GM12878 (cell line): ENCODE results near the gene DLX5. TPM values are rescaled to one million over a fixed set of nuclear protein-coding genes. Genes with fewer than 3 reads are reported as not detected.

ENCODE experiments used
- ATAC-seq: fragments of 200-7000 bp; cut with Tn5 transposase; 3 replicates; pipeline ENCODE4 v1.9.1; 2020; ENCODE audit warnings: mild to moderate bottlenecking, moderate library complexity
- BruUV-seq: library from RNA; stranded (reverse); fragments of 400-500 nt; replicated peaks from 2 replicates; lab custom pipeline; 2021; lab: Mats Ljungman, UMichigan
- CTCF ChIA-PET: fragments of 300-600 bp; sonication (Branson Sonifier 250); formaldehyde crosslinking; extraction: SDS; loops from one replicate; lab custom pipeline; 2021; ENCODE audit warnings: inconsistent platforms; lab: Yijun Ruan, JAX
- POLR2A ChIA-PET: fragments of 350-600 bp; formaldehyde crosslinking; extraction: SDS; loops from one replicate; lab custom pipeline; 2021; ENCODE audit warnings: inconsistent platforms; lab: Charles Lee
- RAD21 ChIA-PET: fragments of 300-600 bp; sonication (Branson Sonifier 250); formaldehyde crosslinking; loops from one replicate; lab custom pipeline; 2023; ENCODE audit warnings: antibody characterized with exemption; ENCODE audit not compliant: unreplicated experiment; lab: Charles Lee
- SMC1A ChIA-PET: fragments of 300-600 bp; sonication (Branson Sonifier 250); formaldehyde crosslinking; loops from one replicate; lab custom pipeline; 2023; ENCODE audit not compliant: unreplicated experiment, uncharacterized antibody; lab: Charles Lee
- DNase-seq: peaks from one replicate; pipeline ENCODE4 v3.0.0-alpha.2; 2011; ENCODE audit warnings: low read depth, low spot score
- FAIRE-seq: peaks from 3 replicates; lab custom pipeline; 2011; peaks lifted over from hg19 to GRCh38; lab: Jason Lieb, UNC
- H2AFZ ChIP-seq: 2 replicates; pipeline ENCODE4 v1.6.0; 2011; ENCODE audit warnings: low read depth, low read length, control low read depth; ENCODE audit not compliant: control insufficient read depth
- H3K27ac ChIP-seq: 2 replicates; pipeline ENCODE4 v1.5.1; 2011; ENCODE audit warnings: control low read depth; ENCODE audit not compliant: control insufficient read depth, insufficient read depth
- H3K27me3 ChIP-seq, 2 experiments: replicated peaks in 1 of 2; 2 replicates each; pipeline versions ENCODE4 v1.6.0 to v1.6.1; 2011; ENCODE audit warnings: low read length in 1 of 2; ENCODE audit not compliant: control insufficient read depth in 2 of 2, insufficient read depth in 2 of 2
- H3K36me3 ChIP-seq, 2 experiments: 2 replicates each; pipeline ENCODE4 v1.5.1; 2011; ENCODE audit warnings: low read length in 1 of 2; ENCODE audit not compliant: control insufficient read depth in 2 of 2, insufficient read depth in 2 of 2
- H3K4me1 ChIP-seq: 2 replicates; pipeline ENCODE4 v1.6.1; 2011; ENCODE audit warnings: mild to moderate bottlenecking, low read length, moderate library complexity, mixed read lengths; ENCODE audit not compliant: control insufficient read depth, insufficient read depth
- H3K4me2 ChIP-seq: 2 replicates; pipeline ENCODE4 v1.6.0; 2011; ENCODE audit warnings: control low read depth; ENCODE audit not compliant: control insufficient read depth, insufficient read depth
- H3K4me3 ChIP-seq: fragments of 200-600 bp; sonication (generic); 2 replicates; pipeline ENCODE4 v1.5.1; 2016
- H3K79me2 ChIP-seq: 2 replicates; pipeline ENCODE4 v1.6.0; 2011; ENCODE audit warnings: low read length; ENCODE audit not compliant: control insufficient read depth, insufficient read depth
- H3K9ac ChIP-seq: 2 replicates; pipeline ENCODE4 v1.8.0; 2011; ENCODE audit warnings: low read length, control low read depth, mixed read lengths; ENCODE audit not compliant: control insufficient read depth, insufficient read depth
- H3K9me3 ChIP-seq: replicated peaks from 3 replicates; pipeline ENCODE4 v1.5.1; 2011; ENCODE audit warnings: mild to moderate bottlenecking, low read length; ENCODE audit not compliant: control insufficient read depth, insufficient read depth
- H4K20me1 ChIP-seq: 2 replicates; pipeline ENCODE4 v1.6.0; 2011; ENCODE audit not compliant: control insufficient read depth, insufficient read depth
- ATF7 ChIP-seq: fragments of 450-650 bp; IDR thresholded peaks from 2 replicates; pipeline ENCODE4 v1.6.1; 2016; ENCODE audit warnings: low read depth, mild to moderate bottlenecking
- CBX5 ChIP-seq: sonication (generic); IDR thresholded peaks from 2 replicates; pipeline ENCODE4 v1.6.1; 2016; ENCODE audit warnings: low read depth, moderate library complexity, mild to moderate bottlenecking, inconsistent platforms
- HDGF ChIP-seq: fragments of 450-650 bp; IDR thresholded peaks from 2 replicates; pipeline ENCODE4 v1.6.1; 2016; ENCODE audit warnings: antibody characterized with exemption
- MYB ChIP-seq: fragments of 150-350 bp; IDR thresholded peaks from 2 replicates; pipeline ENCODE4 v1.6.1; 2014; ENCODE audit warnings: mild to moderate bottlenecking, low read depth, low read length, borderline replicate concordance
- PAX5 ChIP-seq: IDR thresholded peaks from 2 replicates; pipeline ENCODE4 v1.6.1; 2011; ENCODE audit warnings: low read depth, low read length, borderline replicate concordance
- RB1 ChIP-seq: fragments of 450-650 bp; formaldehyde crosslinking; IDR thresholded peaks from 2 replicates; pipeline ENCODE4 v1.6.1; 2017; ENCODE audit warnings: mild to moderate bottlenecking, borderline replicate concordance
- RBBP5 ChIP-seq: fragments of 200-600 bp; sonication (generic); conservative IDR thresholded peaks from 2 replicates; pipeline ENCODE4 v1.6.1; 2016
- YBX1 ChIP-seq: fragments of 450-650 bp; IDR thresholded peaks from 2 replicates; pipeline ENCODE4 v1.6.1; 2016; ENCODE audit warnings: antibody characterized with exemption
- WGBS: methylation state at CpG from one replicate; pipeline ENCODE4 v1.1.6; 2016; ENCODE audit warnings: low lambda C conversion rate; ENCODE audit not compliant: insufficient replicate concordance, insufficient coverage; ENCODE audit errors: missing lambda C conversion rate; 5-methylcytosine and 5-hydroxymethylcytosine counted together
- in situ Hi-C: fragments of 300-500 bp; cut with MboI; formaldehyde crosslinking; loops from 9 replicates; pipeline ENCODE4 v1.14.3; 2018; ENCODE audit warnings: mixed read lengths
- intact Hi-C: fragments of 100-400 bp; cut with micrococcal nuclease; formaldehyde crosslinking; loops from one replicate; pipeline ENCODE4 v1.14.2; 2022; ENCODE audit not compliant: unreplicated experiment
- polyA plus RNA-seq, 11 experiments: library from polyadenylated mRNA; depleted of rRNA in 4 of 11; unstranded in 6 of 11; stranded (reverse) in 5 of 11; fragments of >200 nt; fragmentation: Nextera tagmentation in 4 of 11; fragmentation: Illumina TruSeq in 1 of 11; extraction: Ambion mirVana in 4 of 11; extraction: Trizol in 1 of 11; gene quantifications; 1 replicate in 1 of 11; 2 replicates in 10 of 11; pipeline versions ENCODE4 v1.2.1 to v1.2.3, GENCODE V29; 2011 to 2016; ENCODE audit warnings: inconsistent platforms in 2 of 11, missing spikeins in 2 of 11, low read depth in 1 of 11
- total RNA-seq, 4 experiments: library from RNA; depleted of rRNA in 3 of 4; stranded (reverse); fragments of >200 nt in 3 of 4; fragmentation: Illumina TruSeq in 1 of 4; extraction: Trizol in 1 of 4; gene quantifications; 2 replicates each; pipeline versions ENCODE4 v1.2.1 to v1.2.3, GENCODE V29; 2013 to 2021
- TF ChIP-seq, protein P1 (sequence below): fragments of 450-650 bp; IDR thresholded peaks from 2 replicates; pipeline ENCODE4 v1.6.1; 2017; ENCODE audit warnings: mild to moderate bottlenecking, low read depth, inconsistent platforms; ENCODE audit not compliant: poor library complexity, severe bottlenecking
- TF ChIP-seq, protein P2 (sequence below), 3 experiments: IDR thresholded peaks in 2 of 3; conservative IDR thresholded peaks in 1 of 3; 2 replicates each; pipeline ENCODE4 v1.5.1; 2011; ENCODE audit warnings: low read depth in 3 of 3, low read length in 3 of 3, mild to moderate bottlenecking in 3 of 3, control low read depth in 2 of 3, moderate library complexity in 2 of 3, inconsistent platforms in 1 of 3, mixed read lengths in 1 of 3; ENCODE audit not compliant: control insufficient read depth in 2 of 3, insufficient read depth in 1 of 3; ENCODE audit errors: extremely low read depth in 1 of 3

Gene DLX5
- total and polyA plus RNA-seq, 10 of the 15 experiments (the other 5 are each of a cell fraction or from before 2014, with no cell fraction given): not detected

DNA sequence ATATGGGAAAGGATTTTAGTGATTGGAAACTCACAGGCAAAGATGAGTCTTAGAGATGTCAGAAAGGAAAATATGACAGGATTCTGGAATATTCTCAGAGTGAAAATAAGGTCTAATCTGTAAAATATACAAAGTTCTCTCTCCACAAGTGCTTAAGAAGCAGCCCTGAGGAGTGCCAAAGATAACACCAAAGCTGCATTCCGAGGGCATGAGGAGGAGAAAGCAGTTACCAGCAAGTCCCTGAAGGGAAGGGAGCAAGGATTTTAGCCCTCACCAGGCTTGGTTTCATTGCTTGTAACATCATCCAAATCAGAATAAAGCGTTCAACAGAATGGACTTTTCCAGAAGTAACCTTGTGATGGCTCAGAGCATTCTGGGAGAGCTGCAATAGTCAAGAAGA lies 50.6 kb downstream of the DLX5 start:
- ATAC-seq (no peak), DNase-seq (no peak), FAIRE-seq (no peak)
- Histone ChIP-seq H3K9ac (no peak overlapping the region), H4K20me1 (no peaks in the 10 kb centered on the region), H3K4me1 (no peaks in the 10 kb centered on the region), H3K36me3 (no peaks in the 10 kb centered on the region), H3K27ac (no peak overlapping the region), H3K79me2 (no peaks in the 10 kb centered on the region), H3K4me3 (no peak overlapping the region), H3K4me2 (no peak overlapping the region), H2AFZ (no peak overlapping the region), H3K9me3 (no peaks in the 10 kb centered on the region), H3K27me3 (no peaks in the 10 kb centered on the region)
- SMC1A ChIA-PET: no interaction called here
- intact Hi-C loops (no loop called here), in situ Hi-C loops (no loop called here)
- POLR2A ChIA-PET: no interaction called here
- no TSS peak for BruUV-seq
- 0% methylated on average over 2 of the region's 2 CpGs for WGBS
- RAD21 ChIA-PET: no interaction called here
- TF ChIP-seq MYB (no peak), RBBP5 (no peak), CBX5 (no peak), HDGF (no peak), PAX5 (no peak), ATF7 (no peak), RB1 (no peak)
- TF ChIP-seq, protein P1, sequence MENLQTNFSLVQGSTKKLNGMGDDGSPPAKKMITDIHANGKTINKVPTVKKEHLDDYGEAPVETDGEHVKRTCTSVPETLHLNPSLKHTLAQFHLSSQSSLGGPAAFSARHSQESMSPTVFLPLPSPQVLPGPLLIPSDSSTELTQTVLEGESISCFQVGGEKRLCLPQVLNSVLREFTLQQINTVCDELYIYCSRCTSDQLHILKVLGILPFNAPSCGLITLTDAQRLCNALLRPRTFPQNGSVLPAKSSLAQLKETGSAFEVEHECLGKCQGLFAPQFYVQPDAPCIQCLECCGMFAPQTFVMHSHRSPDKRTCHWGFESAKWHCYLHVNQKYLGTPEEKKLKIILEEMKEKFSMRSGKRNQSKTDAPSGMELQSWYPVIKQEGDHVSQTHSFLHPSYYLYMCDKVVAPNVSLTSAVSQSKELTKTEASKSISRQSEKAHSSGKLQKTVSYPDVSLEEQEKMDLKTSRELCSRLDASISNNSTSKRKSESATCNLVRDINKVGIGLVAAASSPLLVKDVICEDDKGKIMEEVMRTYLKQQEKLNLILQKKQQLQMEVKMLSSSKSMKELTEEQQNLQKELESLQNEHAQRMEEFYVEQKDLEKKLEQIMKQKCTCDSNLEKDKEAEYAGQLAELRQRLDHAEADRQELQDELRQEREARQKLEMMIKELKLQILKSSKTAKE: no peak
- CTCF ChIA-PET: no interaction called here

- CTCF ChIA-PET: no interaction called here
- intact Hi-C loops: no loop called here
- ATAC-seq: no peak
Observed at GRCh38 chr7:96970739-96971138, 53.9 kb downstream of the DLX5 start.

More at GRCh38 chr7:96970739-96971138, 53.9 kb downstream of the DLX5 start:
- SMC1A ChIA-PET: no interaction called here
- no peaks in the 10 kb centered on the region for H3K9me3 ChIP-seq
- H3K36me3 ChIP-seq: no peaks in the 10 kb centered on the region
- POLR2A ChIA-PET: no interaction called here
- no peaks in the 10 kb centered on the region for H3K27me3 ChIP-seq
- FAIRE-seq: no peak
- H4K20me1 ChIP-seq: no peaks in the 10 kb centered on the region
- DNase-seq: no peak
- in situ Hi-C loops: no loop called here
- H3K27ac ChIP-seq: no peak overlapping the region
- RAD21 ChIA-PET: no interaction called here
- no peaks in the 10 kb centered on the region for H3K79me2 ChIP-seq
- H3K9ac ChIP-seq: no peak overlapping the region
- H3K4me1 ChIP-seq: no peaks in the 10 kb centered on the region
- no peak overlapping the region for H3K4me2 ChIP-seq
- H3K4me3 ChIP-seq: no peak overlapping the region
- TF ChIP-seq YBX1 (no peak), RBBP5 (no peak)
- TF ChIP-seq, protein P2, sequence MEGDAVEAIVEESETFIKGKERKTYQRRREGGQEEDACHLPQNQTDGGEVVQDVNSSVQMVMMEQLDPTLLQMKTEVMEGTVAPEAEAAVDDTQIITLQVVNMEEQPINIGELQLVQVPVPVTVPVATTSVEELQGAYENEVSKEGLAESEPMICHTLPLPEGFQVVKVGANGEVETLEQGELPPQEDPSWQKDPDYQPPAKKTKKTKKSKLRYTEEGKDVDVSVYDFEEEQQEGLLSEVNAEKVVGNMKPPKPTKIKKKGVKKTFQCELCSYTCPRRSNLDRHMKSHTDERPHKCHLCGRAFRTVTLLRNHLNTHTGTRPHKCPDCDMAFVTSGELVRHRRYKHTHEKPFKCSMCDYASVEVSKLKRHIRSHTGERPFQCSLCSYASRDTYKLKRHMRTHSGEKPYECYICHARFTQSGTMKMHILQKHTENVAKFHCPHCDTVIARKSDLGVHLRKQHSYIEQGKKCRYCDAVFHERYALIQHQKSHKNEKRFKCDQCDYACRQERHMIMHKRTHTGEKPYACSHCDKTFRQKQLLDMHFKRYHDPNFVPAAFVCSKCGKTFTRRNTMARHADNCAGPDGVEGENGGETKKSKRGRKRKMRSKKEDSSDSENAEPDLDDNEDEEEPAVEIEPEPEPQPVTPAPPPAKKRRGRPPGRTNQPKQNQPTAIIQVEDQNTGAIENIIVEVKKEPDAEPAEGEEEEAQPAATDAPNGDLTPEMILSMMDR (IDR thresholded peaks at IDR 0.05 in 2 of 3, conservative IDR thresholded peaks at IDR 0.05 in 1 of 3; ENCODE audit: control insufficient read depth in 2 of 3, extremely low read depth in 1 of 3, insufficient read depth in 1 of 3, low read depth in 3 of 3, low read length in 3 of 3): no peak
- BruUV-seq: no TSS peak
- H2AFZ ChIP-seq: no peak overlapping the region
